Smooth muscle cell of the umbilical artery (primary cell): ENCODE data around the gene METAP1. TPM values are rescaled to one million over a fixed set of nuclear protein-coding genes. Genes with fewer than 3 reads are reported as not detected.

Experiments used
- total RNA-seq: library from RNA; depleted of rRNA; stranded (reverse); fragments of >200 nt; gene quantifications from 2 replicates; pipeline ENCODE4 v1.2.3, GENCODE V29; 2014

Gene METAP1
- 25.8 and 63.3 TPM in 2 replicates for total RNA-seq

DNA sequence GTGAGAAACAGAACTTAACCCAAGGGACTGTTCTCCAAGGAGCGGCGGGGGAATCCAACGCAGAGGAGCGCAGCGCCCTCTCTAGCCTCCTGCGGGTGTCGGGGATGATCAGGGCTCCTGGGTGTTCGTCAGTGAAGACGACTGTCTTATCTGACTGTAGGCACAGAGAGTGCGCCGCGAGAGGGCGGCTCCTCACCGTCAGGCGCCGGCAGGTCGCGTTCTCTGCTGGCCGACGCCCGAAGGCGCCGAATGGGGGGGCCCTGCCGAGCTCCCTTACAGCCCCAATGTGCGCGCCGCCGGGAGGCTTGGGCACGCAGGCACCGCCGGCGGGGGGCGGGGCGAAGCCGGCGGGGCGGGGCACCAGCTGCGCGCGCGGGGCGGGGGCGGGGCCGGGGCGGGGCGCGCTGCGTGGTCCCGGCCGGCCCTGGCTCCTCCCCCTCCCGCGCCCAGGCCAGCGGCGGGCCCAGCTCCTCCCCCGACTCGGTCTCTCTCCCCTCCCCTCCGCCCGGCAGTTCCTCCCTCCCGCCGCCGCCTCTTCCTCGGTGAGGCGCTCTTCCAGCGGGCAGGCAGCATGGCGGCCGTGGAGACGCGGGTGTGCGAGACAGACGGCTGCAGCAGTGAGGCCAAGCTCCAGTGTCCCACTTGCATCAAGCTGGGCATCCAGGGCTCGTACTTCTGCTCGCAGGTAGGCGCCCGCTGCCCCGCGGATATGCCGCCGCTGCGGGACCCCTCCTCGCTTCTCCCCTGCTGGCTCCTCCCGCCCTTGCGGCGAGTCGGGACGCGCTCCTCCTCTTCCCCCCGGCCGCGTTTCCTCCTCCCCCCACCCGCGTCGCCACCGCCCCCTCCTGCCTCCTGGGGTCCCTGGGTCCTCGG lies at the start of gene METAP1:
TSS of gene METAP1 (plus strand) at position 539 of the 873 bp plus-strand sequence. CDS start at position 572, 33 bp downstream.

DNA sequence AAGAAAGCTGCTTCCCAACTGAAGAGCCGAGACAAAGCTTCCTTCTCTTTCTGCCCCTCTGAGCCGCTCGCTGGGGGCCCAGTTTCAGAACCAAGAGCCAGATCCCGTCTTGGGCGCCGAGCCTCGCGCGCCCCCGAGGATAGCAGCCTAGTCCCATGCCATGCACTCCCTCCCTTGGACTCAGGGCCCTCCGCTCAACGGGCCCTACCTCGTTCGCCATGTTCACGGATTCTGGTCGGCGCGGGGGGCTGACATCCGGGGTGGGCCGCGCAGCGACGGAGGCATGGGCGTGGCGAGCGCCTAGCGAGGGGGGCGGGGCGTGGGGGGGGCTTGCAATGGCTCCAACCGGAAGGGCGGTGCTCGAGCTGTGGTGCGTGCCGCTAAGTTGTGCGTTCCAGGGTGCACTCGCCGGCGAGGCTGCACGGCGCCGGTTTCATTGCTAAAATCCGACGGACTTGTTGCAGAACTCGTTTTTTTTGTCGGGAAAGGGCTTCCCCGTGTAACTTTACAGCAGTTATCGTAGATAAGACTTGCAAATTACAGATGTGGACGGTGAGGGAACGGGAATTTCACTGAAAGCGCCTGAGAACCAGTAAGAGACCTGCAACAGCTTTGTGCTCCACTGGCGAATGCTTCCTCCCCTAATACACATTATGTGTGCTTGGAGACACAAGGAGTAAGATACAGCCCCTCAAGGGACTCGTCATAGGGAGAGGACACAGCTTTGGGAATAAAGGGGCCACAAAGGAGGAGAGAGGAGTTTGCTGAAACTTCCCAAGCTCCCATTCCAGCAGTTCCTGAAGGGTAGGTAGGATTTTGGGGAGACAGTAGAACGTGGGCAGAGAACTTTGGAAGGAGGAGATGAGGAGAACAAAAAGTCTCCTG lies 93.2 kb downstream of the METAP1 start, which contains the start of gene ADH5:
TSS of gene ADH5 (minus strand) at position 308 of the 885 bp plus-strand sequence. CDS start at position 220, 88 bp downstream.

Other genes starting within 250 kb of the METAP1 start
- gene EIF4E, start 66.6 kb upstream of the METAP1 start, total RNA-seq = 229 and 397 TPM in 2 replicates
- 158 and 183 TPM in 2 replicates for gene ADH5, start 93.1 kb downstream of the METAP1 start, total RNA-seq
- gene ADH4, start 148.6 kb downstream of the METAP1 start, total RNA-seq = not detected in 2 replicates
- not detected in 2 replicates for gene ADH6, start 223.5 kb downstream of the METAP1 start, total RNA-seq